NCI-H524 treated with DMSO at 0.1 percent for 48 hours (cell line): ENCODE results near the gene RABGAP1.
"Not testable (repeated sequence)": the region's sequence is repeated elsewhere in the genome, so short reads cannot be mapped to it uniquely, and the experiment has no call there.

Source experiments
- DNase-seq: peaks from one replicate; lab custom pipeline; 2025; lab: John Stamatoyannopoulos, UW

The RABGAP1 gene

GRCh38 chr9:122940749-122941581, at the start of gene RABGAP1:
RABGAP1 (plus strand) TSS chr9:122941020; CDS start chr9:122957060, 16,040 bp downstream.
- peak; percentile 93 for DNase-seq

- DNase-seq: no peak
Observed at GRCh38 chr9:122897969-122898368, 42.9 kb upstream of the RABGAP1 start.

DNA sequence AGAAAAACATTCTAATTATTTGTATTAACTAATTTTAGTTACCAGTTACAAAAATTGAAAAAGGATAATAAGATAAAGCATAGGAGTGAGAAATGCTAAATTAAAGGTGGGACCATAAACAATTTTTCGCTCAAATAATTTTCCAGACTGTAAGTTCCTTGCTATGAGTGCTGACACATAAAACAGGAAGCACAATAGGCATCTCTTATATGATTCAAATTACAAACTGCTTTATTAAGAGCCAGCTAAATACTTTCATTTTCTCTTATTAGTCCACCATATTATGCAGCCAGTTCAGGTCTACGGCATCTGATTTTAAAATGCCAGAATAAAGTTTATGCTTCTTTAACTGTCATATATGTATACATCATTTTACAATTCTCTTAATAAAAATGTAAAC, 40.0 kb upstream of the RABGAP1 start:
- DNase-seq: no peak

- no peak for DNase-seq
Observed at GRCh38 chr9:122904466-122904822, 36.4 kb upstream of the RABGAP1 start.

GRCh38 chr9:122904823-122905710, 35.8 kb upstream of the RABGAP1 start, which contains the start of gene RC3H2:
RC3H2 (minus strand) TSS chr9:122905359; CDS start chr9:122897509, 7,850 bp downstream.
- DNase-seq: peak; percentile 98

GRCh38 chr9:122906122-122906521, 34.7 kb upstream of the RABGAP1 start:
- not testable (repeated sequence) for DNase-seq

DNA sequence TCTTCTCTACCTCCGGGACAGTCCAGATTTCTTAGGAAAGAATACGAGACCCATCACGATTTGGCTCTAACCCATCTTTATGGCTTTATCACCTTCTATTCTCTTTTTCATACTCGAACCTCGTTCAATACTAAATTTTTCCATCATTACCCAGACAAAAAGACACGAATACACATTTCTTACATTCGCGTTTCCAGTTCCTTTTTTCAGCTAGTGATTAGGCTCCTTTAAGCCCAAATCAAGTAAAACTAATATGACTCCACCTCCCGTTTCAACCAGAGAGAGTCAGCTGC, 28.2 kb upstream of the RABGAP1 start:
- DNase-seq: no peak

DNA sequence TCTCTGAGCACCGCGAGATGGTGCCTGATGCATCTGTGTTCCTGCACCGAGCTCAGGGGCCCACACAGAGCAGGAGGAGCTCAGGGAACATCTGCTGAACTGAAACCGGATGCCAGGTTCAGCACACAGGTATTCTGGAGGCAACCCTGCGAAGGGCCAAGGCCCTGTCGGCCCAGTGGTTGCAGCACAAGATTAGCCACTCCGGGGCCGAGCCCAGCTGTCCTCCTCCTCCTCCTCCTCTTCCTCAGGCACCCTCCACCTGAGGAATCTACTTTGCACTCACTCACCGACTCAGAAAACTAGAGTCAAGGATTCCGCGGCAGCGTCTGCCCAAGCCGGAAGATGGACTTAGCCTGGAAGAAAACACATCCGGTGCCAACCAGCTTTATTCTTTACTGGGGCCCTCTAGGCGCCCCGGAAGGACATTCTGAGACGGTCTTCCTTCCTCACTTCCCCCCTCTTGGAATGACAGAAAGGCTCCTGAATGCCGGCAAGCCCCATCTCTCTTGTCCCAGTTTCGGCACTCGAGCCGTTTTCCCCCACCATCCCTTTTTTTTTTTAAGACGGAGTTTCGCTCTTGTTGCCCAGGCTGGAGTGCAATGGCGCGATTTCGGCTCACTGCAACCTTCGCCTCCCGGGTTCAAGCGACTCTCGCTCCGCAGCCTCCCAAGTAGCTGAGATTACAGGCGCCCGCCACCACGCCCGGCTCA, 27.7 kb upstream of the RABGAP1 start, which contains the start of gene ZBTB6:
Gene ZBTB6, minus strand, starts transcription at position 360 of the 710 bp plus-strand sequence. CDS start 1,251 bp downstream, outside the sequence.
- peak; percentile 75 for DNase-seq

DNA sequence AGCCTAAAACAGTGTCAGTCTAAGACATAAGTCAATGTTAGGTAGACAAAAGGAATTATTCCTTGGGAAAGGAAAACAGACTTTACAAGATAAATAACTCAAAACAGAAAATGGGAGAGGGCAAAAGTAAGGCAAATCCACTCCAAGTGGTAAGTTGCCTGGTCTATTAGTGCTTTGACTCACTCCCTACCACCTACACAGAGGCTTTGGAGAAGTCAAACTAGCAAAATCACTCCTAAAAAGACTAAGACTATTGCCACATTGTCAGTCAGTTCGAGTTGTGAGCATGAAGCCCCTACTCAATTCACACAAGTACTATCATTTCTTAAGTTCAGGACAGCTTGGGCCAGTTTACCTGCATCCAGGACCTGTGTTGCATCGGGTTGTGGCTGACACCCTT, 22.5 kb upstream of the RABGAP1 start:
- no peak for DNase-seq

GRCh38 chr9:122922713-122923112, 18.1 kb upstream of the RABGAP1 start:
- DNase-seq: no peak

- DNase-seq: no peak
Observed at GRCh38 chr9:122923947-122924346, 16.9 kb upstream of the RABGAP1 start.

GRCh38 chr9:122929796-122930354, 10.9 kb upstream of the RABGAP1 start:
- DNase-seq: no peak

DNA sequence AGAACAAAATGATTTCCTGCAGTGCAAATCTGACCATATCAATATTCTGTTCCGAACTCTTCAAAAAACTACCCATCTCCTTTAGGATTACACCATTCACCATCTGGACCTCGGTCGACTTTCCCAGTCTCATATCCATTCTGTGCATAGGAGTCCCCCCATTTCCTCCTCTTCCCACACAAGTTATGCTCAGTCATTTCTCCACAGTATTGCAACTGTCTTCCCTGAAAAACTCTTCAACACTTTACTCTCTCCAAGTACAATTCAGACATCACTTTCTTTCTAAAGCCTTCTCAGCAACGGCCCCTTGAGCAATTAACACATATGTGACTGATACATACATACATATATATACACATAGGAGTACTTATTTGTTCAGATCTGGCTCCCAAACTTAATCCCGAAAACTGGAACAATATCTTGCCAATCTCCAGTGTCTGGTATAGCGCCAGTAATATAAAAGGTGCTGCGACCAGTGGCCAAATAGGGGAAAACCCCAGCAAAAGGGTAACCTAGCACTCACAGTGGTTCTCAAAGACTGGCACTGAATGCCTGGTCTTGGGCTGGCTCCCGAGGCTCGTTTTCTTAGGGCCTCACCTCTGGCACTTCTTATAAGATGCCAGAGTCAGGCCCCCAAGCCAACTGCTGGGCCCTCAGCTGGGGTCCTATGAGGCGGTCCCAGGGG, 10.1 kb upstream of the RABGAP1 start:
- DNase-seq: no peak

GRCh38 chr9:122931226-122932121, 9.3 kb upstream of the RABGAP1 start, which contains the start of gene ZBTB26:
ZBTB26 (minus strand) TSS chr9:122931512; CDS start chr9:122919934, 11,578 bp downstream.
- DNase-seq: peak; percentile 85

DNA sequence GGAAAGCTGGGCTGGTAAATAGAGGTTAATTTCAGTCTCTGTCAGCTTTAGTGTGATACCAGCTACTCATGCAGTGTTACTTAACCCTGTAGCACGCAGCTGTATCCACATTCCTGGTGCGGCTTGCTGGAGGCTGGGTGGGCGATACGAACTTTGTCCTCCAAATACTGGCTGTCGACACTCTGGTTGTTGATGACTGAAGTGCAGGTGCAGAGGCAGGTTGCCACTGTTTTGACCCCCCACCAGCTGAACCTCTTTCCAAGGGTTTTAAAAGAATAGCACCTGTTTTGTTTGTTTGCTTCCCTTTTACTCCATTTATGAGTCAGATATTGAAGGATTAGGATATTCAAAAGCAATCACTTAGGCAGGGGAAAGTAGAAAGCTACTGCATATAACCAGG, 4.4 kb upstream of the RABGAP1 start:
- no peak for DNase-seq

DNA sequence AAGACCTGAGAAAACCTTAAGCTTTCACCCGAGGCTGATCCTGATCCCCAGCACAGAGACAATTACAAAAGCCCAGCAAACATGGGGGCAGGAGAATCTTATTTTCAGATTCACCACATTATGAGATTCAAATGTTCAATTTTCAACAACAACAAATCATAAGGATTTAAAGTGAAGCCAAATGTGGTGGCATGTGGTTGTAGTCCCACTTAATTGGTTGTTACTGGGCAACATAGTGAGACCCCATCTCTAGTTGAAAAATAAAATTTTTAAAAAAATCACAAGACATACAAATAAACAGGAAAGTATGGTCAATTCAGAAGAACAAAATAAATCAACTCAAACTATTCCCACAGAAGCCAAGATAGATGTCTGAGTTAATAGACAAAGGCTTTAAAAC, 3.9 kb upstream of the RABGAP1 start:
- DNase-seq: no peak

DNA sequence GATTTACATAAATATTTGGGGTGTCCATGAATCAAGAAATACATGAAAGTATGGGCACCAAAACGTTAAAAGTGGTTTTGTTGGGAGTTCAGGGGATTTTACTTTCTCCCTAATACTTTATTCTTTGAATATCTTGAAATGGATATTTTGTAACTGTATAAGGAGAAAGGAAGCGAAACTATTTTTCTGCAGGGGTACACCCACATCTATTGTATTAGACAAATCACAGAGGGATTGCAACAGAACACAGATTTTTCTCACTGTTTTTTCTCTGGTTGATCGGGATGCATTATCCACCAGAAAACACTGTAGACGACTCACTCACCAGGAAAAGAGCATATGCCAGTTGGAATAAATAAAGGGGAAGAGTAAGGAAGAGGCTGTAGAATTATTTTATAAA, 1.2 kb upstream of the RABGAP1 start:
- no peak for DNase-seq

DNA sequence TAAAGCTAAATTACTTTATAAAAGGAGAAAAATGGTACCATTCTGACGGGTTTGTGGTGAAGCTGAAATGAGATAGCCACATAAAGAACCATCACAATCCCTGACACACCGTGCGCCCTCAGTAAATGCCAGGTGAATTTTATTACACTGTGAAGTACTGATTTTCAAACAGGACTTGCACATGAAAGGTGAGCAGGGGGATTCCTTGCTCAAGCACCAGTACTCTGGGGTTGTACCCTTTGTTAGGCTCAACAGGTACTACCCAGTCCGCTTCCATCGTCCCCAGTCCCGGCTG, 419 bp upstream of the RABGAP1 start:
- DNase-seq: no peak

GRCh38 chr9:122941582-122942234, 888 bp downstream of the RABGAP1 start:
- no peak for DNase-seq
